ENCODE results near the gene FOXN4.

FOXN4 gene

DNA sequence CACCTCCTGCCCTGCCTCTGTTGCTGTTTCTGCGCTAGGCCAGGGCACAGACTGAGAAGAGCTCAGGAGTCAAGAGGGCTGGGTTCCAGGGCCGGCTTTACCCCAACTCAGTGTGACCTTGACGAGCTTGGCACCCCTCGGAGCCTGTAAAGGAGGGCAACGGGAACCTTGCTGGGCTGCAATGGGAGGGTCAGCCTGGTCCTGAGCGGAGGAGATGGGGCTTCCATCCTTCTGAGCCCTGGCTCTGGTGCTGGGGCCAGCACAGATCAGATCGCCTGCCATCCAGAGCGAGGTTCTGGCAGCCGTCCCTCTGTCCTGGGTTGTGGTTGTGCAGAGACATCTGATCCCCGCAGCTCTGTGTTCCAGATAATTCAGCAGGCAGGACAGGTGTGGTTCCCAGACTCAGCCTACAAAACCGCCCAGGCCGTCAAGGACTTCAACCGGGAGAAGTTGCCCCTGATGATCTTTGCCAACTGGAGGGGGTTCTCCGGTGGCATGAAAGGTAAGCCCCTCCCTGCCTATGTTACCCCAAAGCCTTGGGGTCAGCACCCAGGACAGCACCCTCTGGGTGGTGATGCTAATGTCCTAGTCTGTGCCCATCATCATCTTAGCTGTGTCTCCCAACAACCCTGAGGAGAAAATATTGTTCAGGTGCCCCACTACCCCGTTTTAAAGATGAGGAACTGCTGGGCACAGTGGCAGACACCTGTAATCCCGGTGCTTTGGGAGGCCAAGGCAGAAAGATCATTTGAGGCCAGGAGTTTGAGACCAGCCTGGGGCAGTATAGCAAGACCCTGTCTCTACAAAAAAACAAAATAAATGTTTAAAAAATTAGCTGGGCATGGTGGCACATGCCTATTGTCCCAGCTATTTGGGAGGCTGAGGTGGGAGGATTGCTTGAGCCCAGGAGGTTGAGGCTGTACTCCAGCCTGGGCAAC, 50.2 kb downstream of the FOXN4 start:
- no peak for DNase-seq (ENCODE audit: low read depth in 2 of 2)

GRCh38 chr12:109258201-109258600, 50.9 kb downstream of the FOXN4 start:
- DNase-seq (ENCODE audit: low read depth in 2 of 2), result no peak

- no peak for DNase-seq (ENCODE audit: low read depth in 2 of 2)
Observed at GRCh38 chr12:109256011-109256410, 53.1 kb downstream of the FOXN4 start.

GRCh38 chr12:109255377-109255776, 53.7 kb downstream of the FOXN4 start:
- DNase-seq (ENCODE audit: low read depth in 2 of 2), result no peak

DNA sequence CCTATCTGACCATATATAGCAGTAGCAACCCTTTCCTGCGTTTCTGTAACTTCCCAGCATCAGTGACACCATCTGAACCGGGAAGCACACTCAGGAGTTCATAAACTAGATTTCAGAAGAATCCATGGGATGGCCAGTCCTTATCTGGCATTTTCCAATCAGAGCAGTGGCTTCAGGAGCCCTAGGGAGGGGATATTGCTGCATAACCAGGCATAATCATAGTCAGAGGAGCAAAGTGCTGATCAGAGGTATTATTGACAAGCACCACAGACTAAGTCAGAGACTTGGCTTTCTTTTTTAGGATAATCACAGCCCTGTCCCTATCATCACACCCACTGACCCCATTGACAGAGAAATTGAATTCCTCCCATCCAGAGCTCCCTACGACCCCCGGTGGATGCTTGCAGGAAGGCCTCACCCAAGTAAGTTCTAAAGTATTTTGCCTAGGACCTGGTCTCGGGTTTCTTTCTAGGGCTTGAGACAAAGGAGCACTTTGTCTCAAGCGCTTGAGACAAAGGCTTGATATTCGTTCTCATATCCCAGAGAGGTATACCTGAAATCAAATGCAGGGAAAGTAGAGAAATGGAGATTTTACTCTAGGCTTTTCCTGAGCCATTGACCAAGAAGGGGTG, 55.1 kb downstream of the FOXN4 start:
- DNase-seq (ENCODE audit: low read depth in 2 of 2), result no peak

GRCh38 chr12:109252799-109253198, 56.3 kb downstream of the FOXN4 start:
- no peak for DNase-seq (ENCODE audit: low read depth in 2 of 2)

- DNase-seq (ENCODE audit: low read depth in 2 of 2), result no peak
Observed at GRCh38 chr12:109250523-109250922, 58.6 kb downstream of the FOXN4 start.

- no peak for DNase-seq (ENCODE audit: low read depth in 2 of 2)
Observed at GRCh38 chr12:109247831-109248654, 61.0 kb downstream of the FOXN4 start.

- DNase-seq (ENCODE audit: low read depth in 2 of 2), result no peak
Observed at GRCh38 chr12:109246221-109246620, 62.9 kb downstream of the FOXN4 start.

- DNase-seq (ENCODE audit: low read depth in 2 of 2), result no peak
Observed at GRCh38 chr12:109244073-109244472, 65.0 kb downstream of the FOXN4 start.

- DNase-seq (ENCODE audit: low read depth in 2 of 2), result no peak
Observed at GRCh38 chr12:109241936-109242335, 67.1 kb downstream of the FOXN4 start.

DNA sequence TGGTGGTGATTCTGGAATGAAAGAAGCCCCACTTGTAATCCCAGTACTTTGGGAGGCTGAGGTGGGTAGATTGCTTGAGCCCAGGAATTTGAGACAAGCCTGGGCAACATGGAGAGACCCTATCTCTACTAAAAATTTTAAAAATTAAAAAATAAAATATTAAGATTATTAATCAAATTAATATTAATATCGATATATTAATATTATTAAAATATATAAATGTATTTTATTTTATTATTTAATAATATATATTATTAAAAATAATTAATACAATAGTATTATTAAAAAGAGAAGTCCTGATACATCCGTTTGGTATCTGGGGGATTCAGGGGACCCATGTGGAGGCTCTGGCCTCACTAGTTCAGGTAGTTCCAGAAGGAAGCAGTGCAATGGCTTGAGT, 68.7 kb downstream of the FOXN4 start:
- no peak for DNase-seq (ENCODE audit: low read depth in 2 of 2)

GRCh38 chr12:109239691-109240090, 69.4 kb downstream of the FOXN4 start:
- no peak for DNase-seq (ENCODE audit: low read depth in 2 of 2)

- DNase-seq (ENCODE audit: low read depth in 2 of 2), result no peak
Observed at GRCh38 chr12:109239179-109239578, 69.9 kb downstream of the FOXN4 start.

DNA sequence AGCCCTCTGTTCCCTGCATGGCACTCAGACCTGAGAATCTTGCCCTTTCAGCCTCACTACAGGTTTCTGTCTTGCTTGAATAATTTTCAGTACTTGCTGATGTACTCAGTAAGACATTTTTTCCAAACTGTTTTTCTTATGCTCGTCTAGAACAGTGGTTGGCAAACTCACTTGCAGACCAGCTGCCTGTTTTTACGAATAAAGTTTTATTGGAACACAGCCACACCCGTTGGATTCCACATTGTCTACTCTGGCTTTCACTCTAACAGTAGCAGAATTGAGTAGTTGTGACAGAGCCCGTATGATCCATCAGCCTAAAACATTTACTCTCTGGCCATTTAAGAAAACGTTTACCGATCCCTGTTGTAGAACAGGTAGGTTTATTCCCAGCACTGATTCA, 72.8 kb downstream of the FOXN4 start:
- DNase-seq (ENCODE audit: low read depth in 2 of 2), result no peak

- no peak for DNase-seq (ENCODE audit: low read depth in 2 of 2)
Observed at GRCh38 chr12:109234012-109234411, 75.1 kb downstream of the FOXN4 start.

- no peak for DNase-seq (ENCODE audit: low read depth in 2 of 2)
Observed at GRCh38 chr12:109232731-109233130, 76.4 kb downstream of the FOXN4 start.

DNA sequence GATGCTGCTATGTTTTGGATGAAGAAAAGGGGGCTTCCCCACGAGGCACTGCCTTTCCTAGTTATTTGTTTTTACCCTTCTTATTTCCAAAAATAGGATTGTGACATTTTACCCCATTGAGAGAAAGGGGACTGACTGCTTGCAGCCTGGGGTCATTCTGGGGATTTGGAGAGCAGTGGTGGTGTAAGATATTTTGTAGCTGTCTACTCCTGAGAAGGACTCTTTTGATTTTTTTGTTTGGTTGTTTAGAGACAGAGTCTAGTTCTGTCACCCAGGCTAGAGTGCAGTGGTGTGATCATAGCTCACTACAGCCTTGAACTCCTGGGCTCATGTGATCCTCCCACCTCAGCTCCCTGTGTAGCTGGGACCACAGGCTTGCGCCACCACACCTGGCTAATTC, 78.9 kb downstream of the FOXN4 start:
- no peak for DNase-seq (ENCODE audit: low read depth in 2 of 2)

- DNase-seq (ENCODE audit: low read depth in 2 of 2), result no peak
Observed at GRCh38 chr12:109228664-109229063, 80.4 kb downstream of the FOXN4 start.
